HG03342 (cell line): ENCODE data around the gene GGACT.
"Not testable (repeated sequence)": the region's sequence is repeated elsewhere in the genome, so short reads cannot be mapped to it uniquely, and the experiment has no call there.

Experiments used
- ATAC-seq: cut with Tn5 transposase; IDR thresholded peaks from one replicate; pipeline ENCODE4 v1.9.1; 2021; ENCODE audit warnings: mild to moderate bottlenecking, moderate library complexity; ENCODE audit not compliant: unreplicated experiment

The GGACT gene

GRCh38 chr13:100532090-100532766, 56.4 kb downstream of the GGACT start:
- no peak for ATAC-seq

GRCh38 chr13:100530671-100531213, 57.8 kb downstream of the GGACT start:
- ATAC-seq = no peak

GRCh38 chr13:100529666-100530377, 58.8 kb downstream of the GGACT start:
- ATAC-seq = no peak

GRCh38 chr13:100528820-100529219, 59.8 kb downstream of the GGACT start:
- ATAC-seq = no peak

GRCh38 chr13:100528353-100528752, 60.2 kb downstream of the GGACT start:
- no peak for ATAC-seq

GRCh38 chr13:100527644-100528043, 60.9 kb downstream of the GGACT start:
- ATAC-seq = no peak

- no peak for ATAC-seq
Measured at GRCh38 chr13:100526318-100527000, 62.1 kb downstream of the GGACT start.

GRCh38 chr13:100525453-100526317, 62.9 kb downstream of the GGACT start:
- no peak for ATAC-seq

GRCh38 chr13:100524688-100525087, 63.9 kb downstream of the GGACT start:
- not testable (repeated sequence) for ATAC-seq

- no peak for ATAC-seq
Measured at GRCh38 chr13:100523981-100524386, 64.6 kb downstream of the GGACT start.

GRCh38 chr13:100523411-100523810, 65.2 kb downstream of the GGACT start:
- no peak for ATAC-seq

GRCh38 chr13:100522618-100523309, 65.8 kb downstream of the GGACT start:
- ATAC-seq = no peak

GRCh38 chr13:100521851-100522617, 66.6 kb downstream of the GGACT start:
- ATAC-seq = no peak

GRCh38 chr13:100520936-100521850, 67.4 kb downstream of the GGACT start:
- no peak for ATAC-seq

GRCh38 chr13:100519626-100520025, 69.0 kb downstream of the GGACT start:
- ATAC-seq = no peak

- no peak for ATAC-seq
Measured at GRCh38 chr13:100518394-100519062, 70.1 kb downstream of the GGACT start.

- ATAC-seq = no peak
Measured at GRCh38 chr13:100517728-100518127, 70.9 kb downstream of the GGACT start.

GRCh38 chr13:100517135-100517534, 71.5 kb downstream of the GGACT start:
- ATAC-seq = no peak
